Esophagus squamous epithelium (tissue), 4 donors: Measurements from ENCODE around the gene BCL2.

Experiments
- CTCF ChIP-seq, 6 experiments: fragments of 450-650 bp in 4 of 6; fragments of 200-600 bp in 2 of 6; sonication (generic) in 2 of 6; IDR thresholded peaks; one replicate each; pipeline ENCODE4 v1.5.1; 2016 to 2019; ENCODE audit warnings: antibody characterized with exemption in 6 of 6, mild to moderate bottlenecking in 4 of 6, moderate library complexity in 4 of 6
- POLR2A ChIP-seq, 4 donors: fragments of 450-650 bp; IDR thresholded peaks; one replicate each; pipeline ENCODE4 v1.6.1; 2017; ENCODE audit warnings: antibody characterized with exemption in 4 of 4, mild to moderate bottlenecking in 4 of 4, moderate library complexity in 3 of 4

GRCh38 chr18:63151539-63151938, 168.0 kb downstream of the BCL2 start:
- TF ChIP-seq CTCF (IDR thresholded peaks at IDR 0.05) (no peak), POLR2A (IDR thresholded peaks at IDR 0.05) (no peak)
